Smooth muscle cell (in vitro differentiated cells): ENCODE data around the gene DPYD. TPM values are rescaled to one million over a fixed set of nuclear protein-coding genes. Genes with fewer than 3 reads are reported as not detected.

Experiments
- DNase-seq: peaks from one replicate; lab custom pipeline; 2025; ENCODE audit not compliant: unreplicated experiment; lab: John Stamatoyannopoulos, UW
- H2AFZ ChIP-seq: fragments of 200-600 bp; sonication (generic); 2 replicates; pipeline ENCODE4 v1.6.0; 2016; ENCODE audit warnings: antibody characterized with exemption, low read depth, mild to moderate bottlenecking
- H3F3A ChIP-seq: fragments of 200-600 bp; sonication (generic); 2 replicates; pipeline ENCODE4 v1.6.0; 2017; ENCODE audit warnings: antibody characterized with exemption, low read depth
- H3K27ac ChIP-seq: fragments of 200-600 bp; sonication (generic); 2 replicates; pipeline ENCODE4 v1.5.1; 2016; ENCODE audit warnings: low read depth, mild to moderate bottlenecking
- H3K27me3 ChIP-seq: fragments of 200-600 bp; sonication (generic); 2 replicates; pipeline ENCODE4 v1.6.1; 2016; ENCODE audit warnings: low read depth, mild to moderate bottlenecking
- H3K36me3 ChIP-seq: fragments of 200-600 bp; sonication (generic); 2 replicates; pipeline ENCODE4 v1.5.1; 2016; ENCODE audit warnings: low read depth
- H3K4me1 ChIP-seq: fragments of 200-600 bp; sonication (generic); 2 replicates; pipeline ENCODE4 v1.5.1; 2016; ENCODE audit warnings: low read depth
- H3K4me2 ChIP-seq: fragments of 200-600 bp; sonication (generic); 2 replicates; pipeline ENCODE4 v1.6.0; 2016; ENCODE audit warnings: mild to moderate bottlenecking
- H3K4me3 ChIP-seq: fragments of 200-600 bp; sonication (generic); 2 replicates; pipeline ENCODE4 v1.5.1; 2016; ENCODE audit warnings: mild to moderate bottlenecking
- H3K79me2 ChIP-seq: fragments of 200-600 bp; sonication (generic); 2 replicates; pipeline ENCODE4 v1.6.0; 2016; ENCODE audit warnings: low read depth, mild to moderate bottlenecking
- H3K9ac ChIP-seq: fragments of 200-600 bp; sonication (generic); 2 replicates; pipeline ENCODE4 v1.6.0; 2016; ENCODE audit warnings: low read depth
- H3K9me3 ChIP-seq: fragments of 200-600 bp; sonication (generic); replicated peaks from 2 replicates; pipeline ENCODE4 v1.5.1; 2016; ENCODE audit warnings: low read depth
- H4K20me1 ChIP-seq: fragments of 200-600 bp; sonication (generic); 2 replicates; pipeline ENCODE4 v1.6.0; 2016; ENCODE audit warnings: low read depth
- CTCF ChIP-seq: fragments of 200-600 bp; sonication (generic); IDR thresholded peaks from 2 replicates; pipeline ENCODE4 v1.5.1; 2017; ENCODE audit warnings: borderline replicate concordance, mild to moderate bottlenecking, antibody characterized with exemption; ENCODE audit not compliant: insufficient read depth, poor library complexity, severe bottlenecking
- WGBS: methylation state at CpG from one replicate; pipeline ENCODE4 v1.1.7; 2016; ENCODE audit warnings: low lambda C conversion rate; 5-methylcytosine and 5-hydroxymethylcytosine counted together
- polyA plus RNA-seq: library from polyadenylated mRNA; unstranded; fragments of >200 nt; fragmentation: Nextera tagmentation; extraction: Ambion mirVana; gene quantifications from 2 replicates; pipeline ENCODE4 v1.2.1, GENCODE V29; 2016
- total RNA-seq: library from RNA; depleted of rRNA; stranded (reverse); fragments of >200 nt; gene quantifications from 2 replicates; pipeline ENCODE4 v1.2.3, GENCODE V29; 2014

The DPYD gene
- total and polyA plus RNA-seq, 2 experiments from 2014 or later = 1.8 to 2.0 TPM

- Histone ChIP-seq H2AFZ (no peak overlapping the region), H3K79me2 (no peaks in the 10 kb centered on the region), H3K4me1 (no peaks in the 10 kb centered on the region), H4K20me1 (no peaks in the 10 kb centered on the region), H3K9ac (no peak overlapping the region), H3K36me3 (no peaks in the 10 kb centered on the region), H3K27ac (no peak overlapping the region), H3K27me3 (no peaks in the 10 kb centered on the region), H3F3A (no peaks in the 10 kb centered on the region), H3K4me3 (no peak overlapping the region), H3K9me3 (no peaks in the 10 kb centered on the region), H3K4me2 (no peak overlapping the region)
- no peak for TF ChIP-seq CTCF
- WGBS = 97% methylated on average over 1 of the region's 1 CpG
- no peak for DNase-seq
Observed at GRCh38 chr1:97482022-97482421, 438.8 kb downstream of the DPYD start.

- no peak for TF ChIP-seq CTCF
- Histone ChIP-seq H3K27ac (no peak overlapping the region), H4K20me1 (no peaks in the 10 kb centered on the region), H3F3A (no peaks in the 10 kb centered on the region), H3K4me1 (no peaks in the 10 kb centered on the region), H2AFZ (no peak overlapping the region), H3K36me3 (no peaks in the 10 kb centered on the region), H3K4me2 (no peak overlapping the region), H3K9me3 (no peaks in the 10 kb centered on the region), H3K9ac (no peak overlapping the region), H3K27me3 (no peaks in the 10 kb centered on the region), H3K4me3 (no peak overlapping the region), H3K79me2 (no peaks in the 10 kb centered on the region)
- 93% methylated on average over 2 of the region's 2 CpGs for WGBS
- no peak for DNase-seq
Observed at GRCh38 chr1:97467445-97467844, 453.4 kb downstream of the DPYD start.

- Histone ChIP-seq H3F3A (no peaks in the 10 kb centered on the region), H2AFZ (no peak overlapping the region), H3K36me3 (no peaks in the 10 kb centered on the region), H3K9me3 (no peaks in the 10 kb centered on the region), H3K79me2 (no peaks in the 10 kb centered on the region), H3K4me1 (no peaks in the 10 kb centered on the region), H4K20me1 (no peaks in the 10 kb centered on the region), H3K9ac (no peak overlapping the region), H3K4me3 (no peak overlapping the region), H3K27me3 (no peaks in the 10 kb centered on the region), H3K27ac (no peak overlapping the region), H3K4me2 (no peak overlapping the region)
- DNase-seq = no peak
- no peak for TF ChIP-seq CTCF
- WGBS = 82% methylated on average over 5 of the region's 5 CpGs
Observed at GRCh38 chr1:97464305-97464704, 456.5 kb downstream of the DPYD start.

- Histone ChIP-seq H3K36me3 (no peaks in the 10 kb centered on the region), H3K27ac (no peak overlapping the region), H3K79me2 (no peaks in the 10 kb centered on the region), H3K4me1 (no peaks in the 10 kb centered on the region), H3K4me3 (no peak overlapping the region), H3K9me3 (no peaks in the 10 kb centered on the region), H3K4me2 (no peak overlapping the region), H2AFZ (no peak overlapping the region), H3K9ac (no peak overlapping the region), H4K20me1 (no peaks in the 10 kb centered on the region), H3K27me3 (no peaks in the 10 kb centered on the region), H3F3A (no peaks in the 10 kb centered on the region)
- TF ChIP-seq CTCF = no peak
- no peak for DNase-seq
Observed at GRCh38 chr1:97461782-97462181, 459.1 kb downstream of the DPYD start.
